ENCODE data around the gene KEAP1. TPM values are rescaled to one million over a fixed set of nuclear protein-coding genes. Genes with fewer than 3 reads are reported as not detected.

Gene KEAP1
- total and polyA plus RNA-seq, 9 of the 15 experiments (the other 6 are each of a cell fraction or from before 2014, with no cell fraction given), result 2.1 to 95.6 (median 64.3) TPM

GRCh38 chr19:10505583-10506229, 2.5 kb upstream of the KEAP1 start (continued):
- TF ChIP-seq DDX20 (tag; IDR thresholded peaks at IDR 0.05; ENCODE audit: low read depth), result no peak
- no peak for TF ChIP-seq ZNF507 (tag; conservative IDR thresholded peaks at IDR 0.05)
- TF ChIP-seq, protein P1, sequence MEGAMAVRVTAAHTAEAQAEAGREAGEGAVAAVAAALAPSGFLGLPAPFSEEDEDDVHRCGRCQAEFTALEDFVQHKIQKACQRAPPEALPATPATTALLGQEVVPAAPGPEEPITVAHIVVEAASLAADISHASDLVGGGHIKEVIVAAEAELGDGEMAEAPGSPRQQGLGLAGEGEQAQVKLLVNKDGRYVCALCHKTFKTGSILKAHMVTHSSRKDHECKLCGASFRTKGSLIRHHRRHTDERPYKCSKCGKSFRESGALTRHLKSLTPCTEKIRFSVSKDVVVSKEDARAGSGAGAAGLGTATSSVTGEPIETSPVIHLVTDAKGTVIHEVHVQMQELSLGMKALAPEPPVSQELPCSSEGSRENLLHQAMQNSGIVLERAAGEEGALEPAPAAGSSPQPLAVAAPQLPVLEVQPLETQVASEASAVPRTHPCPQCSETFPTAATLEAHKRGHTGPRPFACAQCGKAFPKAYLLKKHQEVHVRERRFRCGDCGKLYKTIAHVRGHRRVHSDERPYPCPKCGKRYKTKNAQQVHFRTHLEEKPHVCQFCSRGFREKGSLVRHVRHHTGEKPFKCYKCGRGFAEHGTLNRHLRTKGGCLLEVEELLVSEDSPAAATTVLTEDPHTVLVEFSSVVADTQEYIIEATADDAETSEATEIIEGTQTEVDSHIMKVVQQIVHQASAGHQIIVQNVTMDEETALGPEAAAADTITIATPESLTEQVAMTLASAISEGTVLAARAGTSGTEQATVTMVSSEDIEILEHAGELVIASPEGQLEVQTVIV (CRISPR knock-in tag; IDR thresholded peaks at IDR 0.05; ENCODE audit: borderline replicate concordance), result no peak
- TF ChIP-seq NFE2 (IDR thresholded peaks at IDR 0.05; ENCODE audit: low read depth), result no peak
- TF ChIP-seq HDAC3 (IDR thresholded peaks at IDR 0.05; ENCODE audit: borderline replicate concordance, partially characterized antibody), result no peak
- no peak for TF ChIP-seq HSF4 (CRISPR knock-in tag; IDR thresholded peaks at IDR 0.05; ENCODE audit: borderline replicate concordance)
- peak in 1 of 2 experiments; percentile 49; a peak in 2 of 4 replicates for TF ChIP-seq RAD21 (CRISPR knock-in tag; conservative IDR thresholded peaks at IDR 0.05 in 1 of 2, IDR thresholded peaks at IDR 0.05 in 1 of 2)
- TF ChIP-seq PHB2 (IDR thresholded peaks at IDR 0.05; ENCODE audit: low read depth), result no peak
- TF ChIP-seq, protein P2, sequence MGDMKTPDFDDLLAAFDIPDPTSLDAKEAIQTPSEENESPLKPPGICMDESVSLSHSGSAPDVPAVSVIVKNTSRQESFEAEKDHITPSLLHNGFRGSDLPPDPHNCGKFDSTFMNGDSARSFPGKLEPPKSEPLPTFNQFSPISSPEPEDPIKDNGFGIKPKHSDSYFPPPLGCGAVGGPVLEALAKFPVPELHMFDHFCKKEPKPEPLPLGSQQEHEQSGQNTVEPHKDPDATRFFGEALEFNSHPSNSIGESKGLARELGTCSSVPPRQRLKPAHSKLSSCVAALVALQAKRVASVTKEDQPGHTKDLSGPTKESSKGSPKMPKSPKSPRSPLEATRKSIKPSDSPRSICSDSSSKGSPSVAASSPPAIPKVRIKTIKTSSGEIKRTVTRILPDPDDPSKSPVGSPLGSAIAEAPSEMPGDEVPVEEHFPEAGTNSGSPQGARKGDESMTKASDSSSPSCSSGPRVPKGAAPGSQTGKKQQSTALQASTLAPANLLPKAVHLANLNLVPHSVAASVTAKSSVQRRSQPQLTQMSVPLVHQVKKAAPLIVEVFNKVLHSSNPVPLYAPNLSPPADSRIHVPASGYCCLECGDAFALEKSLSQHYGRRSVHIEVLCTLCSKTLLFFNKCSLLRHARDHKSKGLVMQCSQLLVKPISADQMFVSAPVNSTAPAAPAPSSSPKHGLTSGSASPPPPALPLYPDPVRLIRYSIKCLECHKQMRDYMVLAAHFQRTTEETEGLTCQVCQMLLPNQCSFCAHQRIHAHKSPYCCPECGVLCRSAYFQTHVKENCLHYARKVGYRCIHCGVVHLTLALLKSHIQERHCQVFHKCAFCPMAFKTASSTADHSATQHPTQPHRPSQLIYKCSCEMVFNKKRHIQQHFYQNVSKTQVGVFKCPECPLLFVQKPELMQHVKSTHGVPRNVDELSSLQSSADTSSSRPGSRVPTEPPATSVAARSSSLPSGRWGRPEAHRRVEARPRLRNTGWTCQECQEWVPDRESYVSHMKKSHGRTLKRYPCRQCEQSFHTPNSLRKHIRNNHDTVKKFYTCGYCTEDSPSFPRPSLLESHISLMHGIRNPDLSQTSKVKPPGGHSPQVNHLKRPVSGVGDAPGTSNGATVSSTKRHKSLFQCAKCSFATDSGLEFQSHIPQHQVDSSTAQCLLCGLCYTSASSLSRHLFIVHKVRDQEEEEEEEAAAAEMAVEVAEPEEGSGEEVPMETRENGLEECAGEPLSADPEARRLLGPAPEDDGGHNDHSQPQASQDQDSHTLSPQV (IDR thresholded peaks at IDR 0.05), result 0 out of 2 replicates have a peak, but pooled peaks have one; percentile 31
- no peak for TF ChIP-seq ATF6 (CRISPR knock-in tag; IDR thresholded peaks at IDR 0.05)
- TF ChIP-seq BMI1 (IDR thresholded peaks at IDR 0.05; ENCODE audit: low read length), result no peak
- no peak for TF ChIP-seq JUND (IDR thresholded peaks at IDR 0.05; ENCODE audit: borderline replicate concordance, low read depth, low read length)
- 0 out of 3 replicates have a peak, but pooled peaks have one; percentile 8 for TF ChIP-seq JUND (tag; IDR thresholded peaks at IDR 0.05; ENCODE audit: borderline replicate concordance, low read depth, low read length)
- TF ChIP-seq MYC (IDR thresholded peaks at IDR 0.05; ENCODE audit: low read depth, low read length), result peak; percentile 80
- TF ChIP-seq MYC (CRISPR knock-in tag; IDR thresholded peaks at IDR 0.05; ENCODE audit: borderline replicate concordance, low read depth), result no peak
- TF ChIP-seq PREB (CRISPR knock-in tag; IDR thresholded peaks at IDR 0.05), result no peak
- no peak for TF ChIP-seq SLC30A9 (CRISPR knock-in tag; IDR thresholded peaks at IDR 0.05)
- TF ChIP-seq ZNF197 (CRISPR knock-in tag; IDR thresholded peaks at IDR 0.05; ENCODE audit: low read depth), result no peak

Measured in K562 (cell line).